Esophagus squamous epithelium (tissue), 4 donors: Measurements from ENCODE around the gene CRHR2.

Experiments used
- CTCF ChIP-seq, 6 experiments: fragments of 450-650 bp in 4 of 6; fragments of 200-600 bp in 2 of 6; sonication (generic) in 2 of 6; IDR thresholded peaks; one replicate each; pipeline ENCODE4 v1.5.1; 2016 to 2019; ENCODE audit warnings: antibody characterized with exemption in 6 of 6, mild to moderate bottlenecking in 4 of 6, moderate library complexity in 4 of 6
- POLR2A ChIP-seq, 4 donors: fragments of 450-650 bp; IDR thresholded peaks; one replicate each; pipeline ENCODE4 v1.6.1; 2017; ENCODE audit warnings: antibody characterized with exemption in 4 of 4, mild to moderate bottlenecking in 4 of 4, moderate library complexity in 3 of 4

- TF ChIP-seq CTCF (IDR thresholded peaks at IDR 0.05): no peak
- no peak for TF ChIP-seq POLR2A (IDR thresholded peaks at IDR 0.05)
Observed at GRCh38 chr7:30690011-30690410, 7.8 kb upstream of the CRHR2 start.
